HG02852 (cell line): ENCODE data around the gene EVA1A.
"Not testable (repeated sequence)": the region's sequence is repeated elsewhere in the genome, so short reads cannot be mapped to it uniquely, and the experiment has no call there.

Experiments used
- ATAC-seq: cut with Tn5 transposase; IDR thresholded peaks from one replicate; pipeline ENCODE4 v1.9.1; 2021; ENCODE audit warnings: mild to moderate bottlenecking, moderate library complexity; ENCODE audit not compliant: unreplicated experiment

Gene EVA1A

GRCh38 chr2:75489721-75490120 is 71.0 kb downstream of the EVA1A start:
- ATAC-seq, result no peak

- no peak for ATAC-seq
Observed at GRCh38 chr2:75488157-75488556, 72.6 kb downstream of the EVA1A start.

DNA sequence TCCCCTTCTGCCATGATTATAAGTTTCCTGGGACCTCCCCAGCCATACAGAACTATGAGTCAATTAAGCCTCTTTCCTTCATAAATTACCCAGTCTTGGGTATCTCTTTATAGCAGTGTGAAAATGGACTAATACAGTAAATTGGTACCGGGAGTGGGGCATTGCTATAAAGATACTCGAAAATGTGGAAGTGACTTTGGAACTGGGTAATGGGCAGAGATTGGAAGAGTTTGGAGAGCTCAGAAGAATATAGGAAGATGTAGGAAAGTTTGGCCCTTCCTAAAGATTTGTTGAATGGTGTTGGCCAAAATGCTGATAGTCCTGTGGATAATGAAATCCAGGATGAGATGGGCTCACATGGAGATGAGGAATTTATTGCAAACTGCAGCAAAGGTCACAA is 74.0 kb downstream of the EVA1A start:
- not testable (repeated sequence) for ATAC-seq

DNA sequence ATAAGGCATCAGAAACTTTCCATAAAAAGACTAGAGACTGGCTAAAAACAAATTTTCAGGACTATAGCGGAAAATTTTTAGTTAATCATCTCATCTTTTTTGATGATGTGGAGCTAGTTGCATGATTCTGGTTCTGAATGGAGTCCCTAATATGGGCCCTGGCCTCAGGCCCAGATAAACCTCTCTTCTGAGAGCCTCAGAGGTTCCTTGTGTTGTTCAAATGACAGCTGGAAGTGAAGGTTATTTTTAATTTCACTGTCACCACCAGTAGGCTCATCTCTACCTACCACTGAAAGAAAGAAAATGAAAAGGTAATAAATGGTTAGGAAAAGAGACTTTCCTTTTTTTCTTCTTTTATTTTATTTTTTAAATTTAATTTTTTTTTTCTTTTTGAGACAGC is 75.9 kb downstream of the EVA1A start:
- no peak for ATAC-seq

DNA sequence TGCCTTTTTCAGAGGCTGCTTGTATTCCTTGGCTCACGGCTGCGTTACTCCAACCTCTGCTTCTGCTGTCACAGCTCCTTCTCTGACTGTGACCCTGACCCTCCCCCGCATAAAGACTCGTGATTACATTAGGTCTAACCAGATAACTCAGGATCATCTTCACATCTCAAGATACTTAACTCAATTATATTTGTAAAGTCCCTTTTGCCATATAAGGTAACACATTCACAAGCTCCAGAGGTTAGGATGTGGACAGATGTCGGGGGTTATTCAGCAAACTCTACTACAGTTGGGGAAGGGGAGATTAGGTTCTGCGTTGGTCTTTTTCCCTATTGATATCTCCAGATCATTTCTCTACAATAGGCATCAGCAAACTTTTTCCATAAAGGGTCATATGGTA is 76.9 kb downstream of the EVA1A start:
- no peak for ATAC-seq

DNA sequence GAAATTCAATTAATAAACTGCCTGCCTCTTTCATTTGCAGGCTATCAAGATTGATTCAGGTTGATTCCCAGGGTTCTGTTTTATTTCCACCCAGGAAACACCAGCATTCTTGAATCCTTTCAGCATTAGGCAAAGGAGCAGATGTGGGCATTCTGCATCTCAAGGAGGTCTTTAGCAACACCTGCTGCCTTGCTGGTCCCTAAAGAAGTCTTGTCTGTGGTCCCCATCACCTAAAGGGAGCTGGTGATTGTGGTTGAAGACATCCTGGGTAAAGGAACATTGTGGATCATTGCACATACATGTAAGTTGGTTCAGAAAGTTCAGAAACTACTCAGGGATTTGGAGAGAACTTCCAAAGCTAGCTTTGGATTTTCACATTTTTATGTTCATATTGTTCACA is 78.3 kb downstream of the EVA1A start:
- ATAC-seq, result no peak

DNA sequence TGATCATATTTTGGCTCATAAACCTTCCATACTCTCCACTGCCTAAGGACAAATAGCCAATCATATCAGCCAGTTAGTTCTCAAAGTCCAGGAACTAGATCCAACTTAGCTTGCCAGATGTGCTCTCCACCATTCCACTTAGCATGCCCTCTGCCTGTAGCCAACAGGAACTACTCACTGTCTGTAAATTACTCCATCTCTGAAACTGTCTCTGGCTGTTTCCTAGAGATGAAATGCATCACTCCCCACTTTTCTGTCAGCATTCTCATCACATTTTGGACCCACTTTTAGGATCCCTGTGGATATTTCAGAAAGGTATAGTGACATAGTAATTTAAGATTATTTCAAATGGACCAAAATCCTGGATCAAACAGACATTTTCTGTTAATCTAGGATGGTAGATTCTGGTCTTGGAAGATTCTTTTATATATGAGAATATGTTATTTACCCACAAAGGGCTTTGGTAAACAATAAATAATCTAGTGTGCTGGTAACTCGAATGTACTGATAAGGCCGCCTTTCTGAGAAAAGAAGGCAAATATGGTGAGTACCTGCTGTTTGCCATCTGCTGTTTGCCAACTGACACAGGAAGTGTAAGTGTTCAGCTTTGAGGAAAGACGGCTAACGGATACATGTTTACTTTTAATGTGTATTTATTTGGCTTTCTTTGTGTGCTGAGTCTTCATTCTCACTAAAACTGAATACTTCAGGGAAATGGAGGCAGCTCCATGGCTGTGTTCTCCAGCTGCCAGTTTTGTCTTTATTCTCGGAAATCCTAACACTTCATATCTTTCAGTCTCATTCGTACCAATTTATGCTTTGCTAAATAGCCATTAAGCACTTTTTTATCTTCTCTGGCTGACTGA is 79.5 kb downstream of the EVA1A start:
- ATAC-seq, result no peak

GRCh38 chr2:75477696-75478095 is 83.0 kb downstream of the EVA1A start:
- ATAC-seq, result not testable (repeated sequence)

DNA sequence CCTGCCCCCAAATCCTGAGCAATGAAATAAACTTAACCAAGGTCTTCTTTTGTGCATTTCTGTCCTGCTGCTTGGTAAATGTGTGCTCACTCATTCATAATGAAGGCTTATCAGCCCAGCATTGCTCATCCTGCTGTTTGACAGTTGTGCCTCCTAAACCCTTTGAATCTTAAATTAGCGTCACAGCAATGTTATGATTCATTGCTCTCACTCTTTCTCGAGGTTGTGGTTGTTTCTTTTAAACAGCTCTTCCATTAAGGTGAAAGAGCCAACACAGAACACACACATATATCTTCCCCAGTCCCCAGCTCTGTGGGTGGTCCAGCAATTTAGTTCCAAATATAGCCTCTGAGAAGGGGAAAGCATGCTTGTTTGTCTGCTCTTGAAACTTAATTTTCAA is 84.0 kb downstream of the EVA1A start:
- ATAC-seq, result peak; percentile 54

- ATAC-seq, result no peak
Observed at GRCh38 chr2:75475976-75476375, 84.8 kb downstream of the EVA1A start.

DNA sequence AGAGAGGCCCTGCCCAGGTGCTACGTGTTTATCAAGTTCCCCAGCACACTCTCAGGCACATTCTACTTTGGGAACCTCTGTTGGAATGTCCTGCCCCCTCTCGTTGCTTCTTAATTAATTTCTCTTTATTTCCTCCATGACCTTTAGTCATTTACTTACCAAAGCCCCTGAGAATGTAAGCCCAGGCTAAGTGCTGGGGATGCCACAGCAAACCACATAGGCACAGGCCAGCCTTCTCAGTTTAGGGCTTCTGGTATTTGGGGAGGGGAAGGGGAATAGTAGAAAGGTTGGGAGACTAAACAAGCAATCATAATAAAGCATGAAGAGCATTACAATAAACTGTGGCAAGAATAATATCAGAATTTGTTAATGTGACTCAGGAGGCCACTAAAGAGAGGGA is 85.7 kb downstream of the EVA1A start:
- ATAC-seq, result no peak

GRCh38 chr2:75474115-75474514 is 86.6 kb downstream of the EVA1A start:
- no peak for ATAC-seq

DNA sequence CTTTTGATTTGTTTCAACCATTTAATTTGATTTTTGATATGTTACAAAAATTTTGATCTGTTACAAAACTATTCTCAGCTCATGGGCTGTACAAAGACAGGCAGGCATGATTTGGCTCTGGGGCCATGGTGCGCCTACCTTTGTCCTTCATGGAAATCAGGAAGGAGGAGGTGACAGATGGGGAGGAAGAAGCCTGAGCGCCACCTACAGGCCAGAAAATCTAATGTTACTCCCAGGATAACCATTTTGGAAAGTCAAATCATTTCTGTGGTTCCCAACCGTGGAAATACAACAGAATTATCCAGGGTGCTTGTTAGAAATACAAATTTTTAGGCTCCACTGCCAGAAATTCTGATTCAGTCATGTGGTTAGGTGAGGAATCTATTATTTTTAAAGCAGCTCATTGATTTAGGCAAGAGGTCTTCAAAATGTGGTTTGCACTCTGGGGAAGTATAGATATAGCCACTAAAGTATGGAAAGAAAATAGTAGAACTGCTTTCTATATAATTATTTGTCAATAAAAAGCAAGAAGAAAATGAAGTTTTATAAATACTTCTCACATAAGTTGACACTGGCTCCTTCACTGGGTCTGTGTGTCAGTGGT is 93.9 kb downstream of the EVA1A start:
- no peak for ATAC-seq

GRCh38 chr2:75465317-75465984 is 95.3 kb downstream of the EVA1A start:
- no peak for ATAC-seq

GRCh38 chr2:75464348-75464946 is 96.3 kb downstream of the EVA1A start:
- peak; percentile 53 for ATAC-seq

DNA sequence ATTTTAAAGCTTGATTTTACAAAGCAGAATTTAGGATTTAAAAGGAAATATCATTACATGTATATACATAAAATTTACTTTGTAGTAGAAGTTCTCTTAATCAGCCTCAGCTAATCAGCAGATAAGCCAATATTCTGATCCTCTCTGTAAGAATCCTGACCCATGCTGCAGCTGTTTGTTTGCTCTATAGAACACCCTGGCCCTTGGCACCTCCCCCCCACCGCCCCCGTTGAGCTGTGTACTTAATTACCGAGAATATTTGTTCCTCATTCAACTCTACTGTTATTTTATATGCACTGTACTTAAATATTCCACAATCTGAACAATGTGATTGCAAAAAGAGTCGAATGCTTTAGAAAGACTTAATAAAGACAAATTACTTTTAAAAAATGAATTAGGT is 98.0 kb downstream of the EVA1A start:
- ATAC-seq, result no peak

GRCh38 chr2:75462206-75462605 is 98.5 kb downstream of the EVA1A start:
- no peak for ATAC-seq

- no peak for ATAC-seq
Observed at GRCh38 chr2:75460630-75461029, 100.1 kb downstream of the EVA1A start.

DNA sequence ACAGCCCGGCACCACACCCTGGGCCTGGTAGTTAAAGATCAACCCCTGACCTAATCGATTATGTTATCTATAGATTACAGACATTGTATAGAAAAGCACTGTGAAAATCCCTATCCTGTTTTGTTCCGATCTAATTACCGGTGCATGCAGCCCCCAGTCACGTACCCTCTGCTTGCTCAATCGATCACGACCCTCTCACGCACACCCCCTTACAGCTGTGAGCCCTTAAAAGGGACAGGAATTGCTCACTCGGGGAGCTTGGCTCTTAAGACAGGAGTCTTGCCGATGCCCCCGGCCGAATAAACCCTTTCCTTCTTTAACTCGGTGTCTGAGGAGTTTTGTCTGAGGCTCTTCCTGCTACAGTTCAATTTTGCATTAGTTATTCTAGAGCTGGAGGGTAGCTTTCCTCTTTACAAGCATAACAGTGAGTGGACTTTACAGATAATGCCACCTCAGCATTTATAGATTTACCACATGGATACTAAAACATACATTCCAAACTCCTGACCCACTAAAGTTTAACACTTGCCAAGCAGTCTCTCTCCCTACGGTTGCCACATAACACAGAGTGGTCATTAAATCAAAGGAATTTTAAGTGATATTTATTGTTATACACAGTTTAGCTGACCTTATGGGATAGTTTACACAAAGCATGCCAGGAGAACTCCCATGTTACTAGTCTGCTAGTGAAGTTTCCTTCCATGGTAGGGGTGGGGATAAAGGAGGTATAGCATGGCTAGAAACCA is 101.0 kb downstream of the EVA1A start:
- ATAC-seq, result no peak

DNA sequence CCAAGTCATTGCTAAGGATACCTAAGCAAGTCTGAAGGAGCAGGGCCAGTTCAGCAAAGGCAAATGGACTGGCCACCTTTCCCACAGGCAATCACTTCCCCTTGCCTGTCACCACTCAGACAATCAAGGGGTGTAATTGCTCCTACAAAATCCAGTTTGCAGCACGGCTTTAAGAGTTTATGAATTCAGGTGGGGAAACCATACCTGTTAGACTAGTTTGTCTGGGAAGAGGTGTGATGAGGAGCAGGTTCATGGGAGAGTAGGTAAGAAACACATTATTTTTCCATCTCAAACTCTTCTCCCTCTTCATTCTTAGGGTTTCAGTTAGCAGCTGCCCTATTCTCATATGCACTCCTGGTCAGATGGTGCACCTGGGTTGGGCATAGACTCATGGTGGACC is 102.5 kb downstream of the EVA1A start:
- ATAC-seq, result no peak

GRCh38 chr2:75456825-75457224 is 103.9 kb downstream of the EVA1A start:
- no peak for ATAC-seq
